H1 (cell line): ENCODE results near the gene NUDT19. TPM values are rescaled to one million over a fixed set of nuclear protein-coding genes. Genes with fewer than 3 reads are reported as not detected.

Experiments used
- CTCF ChIA-PET: fragments of 300-600 bp; sonication (Branson Sonifier 250); formaldehyde crosslinking; loops from one replicate; lab custom pipeline; 2021; ENCODE audit not compliant: partially characterized antibody; lab: Charles Lee
- POLR2A ChIA-PET: fragments of 300-600 bp; sonication (Branson Sonifier 250); formaldehyde crosslinking; loops from one replicate; lab custom pipeline; 2021; ENCODE audit warnings: inconsistent platforms; ENCODE audit not compliant: partially characterized antibody; lab: Charles Lee
- DNase-seq, 2 experiments: peaks; one replicate each; pipeline versions ENCODE4 v3.0.0 to v3.0.0-alpha.2; 2010 to 2022; ENCODE audit warnings: low spot score in 2 of 2, low read depth in 1 of 2, mixed read lengths in 1 of 2
- FAIRE-seq: peaks from 2 replicates; lab custom pipeline; 2011; peaks lifted over from hg19 to GRCh38; lab: Jason Lieb, UNC
- H2AFZ ChIP-seq: 2 replicates; pipeline ENCODE4 v1.8.1; 2012; ENCODE audit warnings: low read length, inconsistent platforms
- H2AK5ac ChIP-seq: 2 replicates; pipeline ENCODE4 v1.6.1; 2013; ENCODE audit warnings: low read depth, low read length
- H2BK120ac ChIP-seq: replicated peaks from 2 replicates; pipeline ENCODE3; 2013; ENCODE audit warnings: low read depth, low read length, inconsistent platforms
- H2BK12ac ChIP-seq: 2 replicates; pipeline ENCODE4 v1.6.1; 2013; ENCODE audit warnings: low read depth, low read length
- H2BK15ac ChIP-seq: 2 replicates; pipeline ENCODE4 v1.6.1; 2013; ENCODE audit warnings: low read length
- H2BK20ac ChIP-seq: 2 replicates; pipeline ENCODE4 v1.6.1; 2013; ENCODE audit warnings: low read length
- H2BK5ac ChIP-seq: 2 replicates; pipeline ENCODE4 v1.6.1; 2013; ENCODE audit warnings: low read depth, low read length
- H3K14ac ChIP-seq: 2 replicates; pipeline ENCODE4 v1.6.1; 2013; ENCODE audit warnings: inconsistent platforms; ENCODE audit not compliant: insufficient read length
- H3K18ac ChIP-seq: 2 replicates; pipeline ENCODE4 v1.6.1; 2013; ENCODE audit warnings: low read length; ENCODE audit errors: extremely low read depth
- H3K23ac ChIP-seq: 2 replicates; pipeline ENCODE4 v1.6.1; 2013; ENCODE audit warnings: inconsistent platforms; ENCODE audit not compliant: insufficient read length
- H3K23me2 ChIP-seq: 2 replicates; pipeline ENCODE4 v1.6.1; 2013; ENCODE audit warnings: low read depth, low read length
- H3K27ac ChIP-seq: 2 replicates; pipeline ENCODE4 v1.6.1; 2011; ENCODE audit warnings: low read depth, low read length, inconsistent platforms
- H3K27me3 ChIP-seq, 4 experiments: replicated peaks in 1 of 4; 1 replicate in 1 of 4; 2 replicates in 3 of 4; pipeline versions ENCODE4 v1.6.1 to v1.8.1; 2011 to 2013; ENCODE audit warnings: low read length in 3 of 4, mild to moderate bottlenecking in 3 of 4, inconsistent platforms in 2 of 4, mixed read lengths in 2 of 4, moderate library complexity in 1 of 4; ENCODE audit not compliant: control insufficient read depth in 3 of 4, insufficient read depth in 3 of 4; ENCODE audit errors: extremely low read depth in 1 of 4
- H3K36me3 ChIP-seq, 4 experiments: 2 replicates each; pipeline versions ENCODE4 v1.6.1 to v1.8.1; 2011 to 2013; ENCODE audit warnings: mild to moderate bottlenecking in 4 of 4, low read length in 3 of 4, moderate library complexity in 2 of 4, control low read depth in 1 of 4, inconsistent platforms in 1 of 4; ENCODE audit not compliant: insufficient read depth in 4 of 4, control insufficient read depth in 2 of 4
- H3K4ac ChIP-seq: replicated peaks from 2 replicates; pipeline ENCODE3; 2013; ENCODE audit warnings: low read length, low read depth, mixed read lengths, inconsistent platforms; ENCODE audit not compliant: insufficient read length
- H3K4me1 ChIP-seq, 4 experiments: replicated peaks in 1 of 4; 1 replicate in 1 of 4; 2 replicates in 3 of 4; pipeline versions ENCODE4 v1.6.1 to v1.8.1; 2011 to 2013; ENCODE audit warnings: low read length in 3 of 4, inconsistent platforms in 2 of 4, mixed read lengths in 1 of 4; ENCODE audit not compliant: insufficient read depth in 4 of 4, control insufficient read depth in 3 of 4
- H3K4me2 ChIP-seq, 2 experiments: 2 replicates each; pipeline versions ENCODE4 v1.6.1 to v1.8.1; 2011 to 2013; ENCODE audit warnings: low read depth in 2 of 2, low read length in 2 of 2, control low read depth in 1 of 2, inconsistent platforms in 1 of 2, mild to moderate bottlenecking in 1 of 2; ENCODE audit not compliant: insufficient read depth in 1 of 2
- H3K4me3 ChIP-seq, 4 experiments: fragments of 200-600, 300-600 bp in 1 of 4; sonication (generic), shearing (Covaris generic), sonication (Bioruptor Twin) in 1 of 4; 2 replicates each; pipeline versions ENCODE4 v1.5.1 to v1.8.1; 2011 to 2016; ENCODE audit warnings: low read length in 4 of 4, low read depth in 3 of 4, control low read depth in 2 of 4, inconsistent platforms in 2 of 4, mild to moderate bottlenecking in 2 of 4, mixed read lengths in 1 of 4, moderate library complexity in 1 of 4; ENCODE audit not compliant: insufficient read depth in 2 of 4; ENCODE audit errors: extremely low read depth in 1 of 4
- H3K56ac ChIP-seq: replicated peaks from 2 replicates; pipeline ENCODE3; 2013; ENCODE audit warnings: low read depth, mild to moderate bottlenecking, mixed read lengths, low read length, inconsistent platforms; ENCODE audit not compliant: insufficient read length
- H3K79me1 ChIP-seq: 2 replicates; pipeline ENCODE4 v1.6.1; 2013; ENCODE audit warnings: low read depth, low read length, control low read depth
- H3K79me2 ChIP-seq, 2 experiments: 2 replicates each; pipeline versions ENCODE4 v1.6.1 to v1.8.1; 2012 to 2013; ENCODE audit warnings: low read length in 2 of 2, mild to moderate bottlenecking in 2 of 2, inconsistent platforms in 1 of 2; ENCODE audit not compliant: insufficient read depth in 2 of 2, control insufficient read depth in 1 of 2
- H3K9ac ChIP-seq, 4 experiments: replicated peaks in 1 of 4; 1 replicate in 1 of 4; 2 replicates in 3 of 4; pipeline versions ENCODE4 v1.6.1 to v1.8.1; 2011 to 2013; ENCODE audit warnings: low read depth in 3 of 4, low read length in 3 of 4, control low read depth in 2 of 4, mild to moderate bottlenecking in 2 of 4, moderate library complexity in 2 of 4, inconsistent platforms in 1 of 4; ENCODE audit errors: extremely low read depth in 1 of 4
- H3K9me3 ChIP-seq, 2 experiments: 2 replicates each; pipeline versions ENCODE4 v1.6.1 to v1.8.1; 2012 to 2013; ENCODE audit warnings: mild to moderate bottlenecking in 2 of 2, moderate library complexity in 2 of 2, control low read depth in 1 of 2, inconsistent platforms in 1 of 2, low read depth in 1 of 2, low read length in 1 of 2, mixed read lengths in 1 of 2; ENCODE audit not compliant: insufficient read depth in 2 of 2
- H4K20me1 ChIP-seq, 2 experiments: replicated peaks in 1 of 2; 2 replicates each; pipeline versions ENCODE3 to v1.8.1; 2011 to 2013; ENCODE audit warnings: inconsistent platforms in 2 of 2, low read length in 2 of 2, mild to moderate bottlenecking in 1 of 2; ENCODE audit not compliant: insufficient read depth in 2 of 2, control insufficient read depth in 1 of 2
- H4K5ac ChIP-seq: 2 replicates; pipeline ENCODE4 v1.6.1; 2013; ENCODE audit warnings: low read length, low read depth, mixed read lengths, inconsistent platforms; ENCODE audit not compliant: insufficient read length
- H4K8ac ChIP-seq: 2 replicates; pipeline ENCODE4 v1.8.0; 2013; ENCODE audit warnings: mild to moderate bottlenecking, moderate library complexity, low read length, inconsistent platforms; ENCODE audit not compliant: insufficient read depth; ENCODE audit errors: extremely low read depth
- H4K91ac ChIP-seq: replicated peaks from 2 replicates; pipeline ENCODE3; 2013; ENCODE audit warnings: low read length, mixed read lengths, inconsistent platforms; ENCODE audit not compliant: insufficient read length
- CBX5 ChIP-seq: fragments of 300-800, 300-1000 bp; sonication (generic); IDR thresholded peaks from 2 replicates; pipeline ENCODE4 v1.7.1; 2016; ENCODE audit warnings: antibody characterized with exemption, low read length, low read depth
- CTCF ChIP-seq, 3 experiments: IDR thresholded peaks; 1 replicate in 2 of 3; 2 replicates in 1 of 3; pipeline versions ENCODE4 v1.5.1 to v1.6.1; 2011; ENCODE audit warnings: low read length in 3 of 3, mild to moderate bottlenecking in 3 of 3, inconsistent platforms in 2 of 3, low read depth in 1 of 3, moderate library complexity in 1 of 3; ENCODE audit not compliant: insufficient read depth in 1 of 3; ENCODE audit errors: control extremely low read depth in 1 of 3
- EZH2 ChIP-seq: fragments of 200-600 bp; sonication (generic); IDR thresholded peaks from 2 replicates; pipeline ENCODE4 v1.7.1; 2012; ENCODE audit warnings: low read depth, mild to moderate bottlenecking, moderate library complexity, low read length, inconsistent platforms; ENCODE audit not compliant: severe bottlenecking
- HDAC2 ChIP-seq, 2 experiments: fragments of 300-600 bp in 1 of 2; sonication (generic) in 1 of 2; IDR thresholded peaks; 2 replicates each; pipeline ENCODE4 v1.6.1; 2011 to 2012; ENCODE audit warnings: low read depth in 2 of 2, low read length in 2 of 2, mild to moderate bottlenecking in 2 of 2, moderate library complexity in 2 of 2, borderline replicate concordance in 1 of 2, inconsistent platforms in 1 of 2
- KDM4A ChIP-seq: IDR thresholded peaks from one replicate; pipeline ENCODE4 v1.7.1; 2012; ENCODE audit warnings: low read depth, mild to moderate bottlenecking, moderate library complexity, low read length, inconsistent platforms; ENCODE audit not compliant: severe bottlenecking
- NANOG ChIP-seq: IDR thresholded peaks from 2 replicates; pipeline ENCODE4 v1.6.1; 2011; ENCODE audit warnings: low read length, low read depth, mild to moderate bottlenecking, inconsistent platforms; ENCODE audit not compliant: insufficient read depth, poor library complexity, severe bottlenecking
- POLR2AphosphoS5 ChIP-seq: IDR thresholded peaks from 2 replicates; pipeline ENCODE4 v1.6.1; 2011; ENCODE audit warnings: low read depth, low read length
- RBBP5 ChIP-seq: IDR thresholded peaks from 2 replicates; pipeline ENCODE4 v1.7.1; 2012; ENCODE audit warnings: low read depth, mild to moderate bottlenecking, inconsistent platforms, low read length, moderate library complexity, borderline replicate concordance
- SP2 ChIP-seq: IDR thresholded peaks from 2 replicates; pipeline ENCODE4 v1.6.1; 2012; ENCODE audit warnings: mild to moderate bottlenecking, low read length, inconsistent platforms
- TAF1 ChIP-seq: IDR thresholded peaks from 2 replicates; pipeline ENCODE4 v1.6.1; 2011; ENCODE audit warnings: mild to moderate bottlenecking, low read depth, low read length
- WGBS, 2 experiments: shearing (Covaris generic) in 1 of 2; methylation state at CpG; one replicate each; pipeline versions ENCODE4 v1.1.6 to v1.1.7; 2013 to 2015; ENCODE audit warnings: low lambda C conversion rate in 2 of 2, mixed read lengths in 2 of 2, inconsistent platforms in 1 of 2, low coverage in 1 of 2, missing lambda C conversion rate in 1 of 2; ENCODE audit not compliant: insufficient replicate concordance in 2 of 2, insufficient coverage in 1 of 2, insufficient read length in 1 of 2; ENCODE audit errors: extremely low coverage in 1 of 2, missing lambda C conversion rate in 1 of 2; 5-methylcytosine and 5-hydroxymethylcytosine counted together
- polyA plus RNA-seq, 7 experiments: library from polyadenylated mRNA; depleted of rRNA in 3 of 7; stranded (reverse) in 5 of 7; unstranded in 2 of 7; fragments of >200 nt in 5 of 7; fragments of 200-250 nt in 2 of 7; gene quantifications; 1 replicate in 5 of 7; 2 replicates in 1 of 7; 4 replicates in 1 of 7; pipeline versions ENCODE4 v1.2.1 to v1.2.3, GENCODE V29; 2011 to 2013; ENCODE audit warnings: missing spikeins in 2 of 7, mixed read lengths in 2 of 7
- total RNA-seq: library from RNA; stranded (reverse); fragmentation: NEBNext Ultra II Directional; extraction: Animal tissue kit (Norgen Biotek cat#: 25700); gene quantifications from 2 replicates; pipeline ENCODE4 v1.2.1, GENCODE V29; 2021

NUDT19 gene
- total and polyA plus RNA-seq, 2 of the 8 experiments (the other 6 are each of a cell fraction or from before 2014, with no cell fraction given) = 2.0 to 3.3 TPM

- Histone ChIP-seq H3K56ac (no peak overlapping the region), H3K4me3 (peak overlapping the region in 2 of 4 experiments; percentile 36 to 64; a peak in 2 of 8 replicates), H3K36me3 (no peaks in the 10 kb centered on the region), H3K4me1 (no peaks in the 10 kb centered on the region; a peak in 1 of 7 replicates), H4K91ac (no peak overlapping the region), H3K79me2 (no peaks in the 10 kb centered on the region), H3K27ac (no peak overlapping the region), H4K20me1 (peaks cover 1 to 2% of the 10 kb centered on the region in 2 experiments), H3K27me3 (peaks cover 0 to 21% (median 10%) of the 10 kb centered on the region in 4 experiments; a peak in 6 of 7 replicates), H3K18ac (no peak overlapping the region; the same call in 1 of the 2 replicates), H2BK15ac (no peak overlapping the region), H2BK5ac (no peak overlapping the region), H2BK20ac (no peak overlapping the region), H3K23me2 (peaks cover 2% of the 10 kb centered on the region; the same call in 1 of the 2 replicates), H2BK12ac (peak overlapping the region; percentile 63; the same call in 1 of the 2 replicates), H2AK5ac (no peak overlapping the region), H3K9me3 (no peaks in the 10 kb centered on the region), H3K14ac (no peak overlapping the region), H3K79me1 (no peaks in the 10 kb centered on the region; the same call in 1 of the 2 replicates), H4K5ac (no peak overlapping the region), H4K8ac (peak overlapping the region; percentile 91; the same call in 1 of the 2 replicates), H3K4ac (no peak overlapping the region), H3K9ac (no peak overlapping the region; a peak in 1 of 7 replicates), H3K23ac (no peak overlapping the region), H3K4me2 (peak overlapping the region; percentile 48 to 88), H2BK120ac (no peak overlapping the region), H2AFZ (no peak overlapping the region; the same call in 1 of the 2 replicates)
- DNase-seq (no peak), FAIRE-seq (no peak)
- WGBS, 2 experiments = 89% methylated on average over 7 of the region's 7 CpGs; no CpG with 5 or more reads in 1 of the 2 experiments
- ChIA-PET CTCF (no interaction called here), POLR2A (interaction anchor here (1.3 kb wide), 1 partner anchor 25 kb away, joined by 3 read pairs; no protein-coding TSS in a partner anchor)
- TF ChIP-seq RBBP5 (no peak), CTCF (IDR thresholded peaks at IDR 0.05; ENCODE audit: control extremely low read depth in 1 of 3, insufficient read depth in 1 of 3, low read depth in 1 of 3, low read length in 3 of 3) (no peak), CBX5 (no peak), SP2 (no peak), EZH2 (no peak), NANOG (no peak), HDAC2 (IDR thresholded peaks at IDR 0.05; ENCODE audit: borderline replicate concordance in 1 of 2, low read depth in 2 of 2, low read length in 2 of 2) (no peak), TAF1 (no peak), KDM4A (no peak), POLR2AphosphoS5 (no peak)
Observed at GRCh38 chr19:32692727-32693061, 1.1 kb downstream of the NUDT19 start.
